ENCODE measurements around the gene PSMA8.

The PSMA8 gene

DNA sequence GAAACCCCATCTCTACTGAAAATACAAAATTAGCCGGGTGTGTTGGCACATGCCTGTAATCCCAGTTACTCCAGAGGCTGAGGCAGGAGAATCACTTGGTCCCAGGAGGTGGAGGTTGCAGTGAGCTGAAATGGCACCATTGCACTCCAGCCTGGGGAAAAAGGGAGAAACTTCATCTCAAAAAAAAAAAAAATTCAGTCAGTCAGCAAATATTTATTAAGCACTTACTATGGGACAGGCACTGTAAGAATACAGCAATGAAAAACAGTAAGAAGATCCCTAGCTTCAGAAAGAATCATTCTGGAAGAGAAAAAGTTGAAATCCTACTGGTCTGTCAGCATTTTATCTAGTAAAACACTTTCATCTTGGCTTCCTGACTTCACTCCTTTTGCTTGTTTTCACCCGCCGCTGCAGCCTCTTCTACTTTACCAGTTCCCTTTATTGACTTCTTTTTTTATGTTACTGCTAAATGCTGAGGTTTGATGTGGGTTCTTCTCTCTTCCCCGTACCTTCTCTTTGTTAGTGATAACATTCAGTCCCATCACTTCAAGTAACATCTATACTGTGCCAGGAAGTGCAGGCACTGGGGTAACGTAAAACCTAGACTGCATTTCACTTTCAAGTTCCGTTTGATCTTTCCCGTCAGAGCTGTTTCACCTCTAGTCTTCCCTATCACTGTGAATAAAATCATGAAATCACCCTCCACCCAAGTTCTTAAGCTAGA is 81.7 kb downstream of the PSMA8 start:
- TF ChIP-seq, protein P1, sequence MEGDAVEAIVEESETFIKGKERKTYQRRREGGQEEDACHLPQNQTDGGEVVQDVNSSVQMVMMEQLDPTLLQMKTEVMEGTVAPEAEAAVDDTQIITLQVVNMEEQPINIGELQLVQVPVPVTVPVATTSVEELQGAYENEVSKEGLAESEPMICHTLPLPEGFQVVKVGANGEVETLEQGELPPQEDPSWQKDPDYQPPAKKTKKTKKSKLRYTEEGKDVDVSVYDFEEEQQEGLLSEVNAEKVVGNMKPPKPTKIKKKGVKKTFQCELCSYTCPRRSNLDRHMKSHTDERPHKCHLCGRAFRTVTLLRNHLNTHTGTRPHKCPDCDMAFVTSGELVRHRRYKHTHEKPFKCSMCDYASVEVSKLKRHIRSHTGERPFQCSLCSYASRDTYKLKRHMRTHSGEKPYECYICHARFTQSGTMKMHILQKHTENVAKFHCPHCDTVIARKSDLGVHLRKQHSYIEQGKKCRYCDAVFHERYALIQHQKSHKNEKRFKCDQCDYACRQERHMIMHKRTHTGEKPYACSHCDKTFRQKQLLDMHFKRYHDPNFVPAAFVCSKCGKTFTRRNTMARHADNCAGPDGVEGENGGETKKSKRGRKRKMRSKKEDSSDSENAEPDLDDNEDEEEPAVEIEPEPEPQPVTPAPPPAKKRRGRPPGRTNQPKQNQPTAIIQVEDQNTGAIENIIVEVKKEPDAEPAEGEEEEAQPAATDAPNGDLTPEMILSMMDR (conservative IDR thresholded peaks at IDR 0.05; ENCODE audit: low read depth, low read length) = no peak
- no peak for DNase-seq (ENCODE audit: low read depth)
- no peak overlapping the region for H3K4me3 ChIP-seq (ENCODE audit: low read depth, low read length)

DNA sequence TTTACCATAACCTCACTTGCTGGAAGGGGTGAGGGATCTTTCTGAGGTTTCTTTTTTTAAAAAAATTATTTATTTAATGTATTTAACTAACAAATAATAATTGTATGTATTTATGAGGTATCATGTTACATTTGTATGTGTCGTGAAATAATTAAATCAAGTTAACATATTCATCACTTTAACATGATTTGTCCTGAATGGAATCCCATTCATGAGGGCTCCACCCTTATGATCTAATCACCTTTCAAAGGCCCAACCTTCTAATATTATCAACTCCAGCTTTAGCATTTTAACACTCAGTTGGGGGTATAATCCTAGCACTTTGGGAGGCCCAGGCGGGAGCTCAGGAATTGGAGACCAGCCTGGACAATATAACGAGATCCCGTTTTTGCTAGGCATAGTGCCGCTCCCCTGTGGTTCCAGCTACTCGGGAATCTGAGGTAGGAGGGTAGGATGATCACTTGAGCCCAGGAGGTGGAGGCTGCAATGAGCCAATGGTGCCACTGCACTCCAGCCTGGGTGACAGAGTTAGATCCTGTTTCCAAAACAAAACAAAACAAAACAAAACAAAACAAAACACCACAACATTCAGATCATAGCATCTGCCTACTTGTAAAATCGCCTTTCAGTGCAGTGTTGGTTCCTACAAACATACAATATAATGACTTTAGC is 91.5 kb downstream of the PSMA8 start:
- H3K4me3 ChIP-seq (ENCODE audit: low read depth, low read length) = no peak overlapping the region
- TF ChIP-seq, protein P1 (conservative IDR thresholded peaks at IDR 0.05; ENCODE audit: low read depth, low read length) = no peak
- DNase-seq (ENCODE audit: low read depth) = no peak

DNA sequence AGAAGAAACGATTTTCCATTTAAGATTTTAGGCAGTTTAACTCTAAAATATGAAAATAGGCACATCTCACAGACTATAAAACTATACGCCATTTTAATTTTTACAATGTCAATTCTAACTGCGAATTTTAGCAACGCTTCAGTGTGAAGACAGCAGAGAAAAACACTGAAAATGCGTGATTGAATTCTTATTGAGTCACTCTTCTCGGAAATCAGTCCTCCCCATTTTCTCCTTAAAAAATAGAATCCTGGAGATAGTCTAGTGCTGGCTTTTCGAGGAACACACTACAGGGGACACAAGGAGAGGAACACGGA is 92.2 kb downstream of the PSMA8 start:
- TF ChIP-seq, protein P1 (conservative IDR thresholded peaks at IDR 0.05; ENCODE audit: low read depth, low read length) = no peak
- peak overlapping the region; percentile 89 for H3K4me3 ChIP-seq (ENCODE audit: low read depth, low read length)
- no peak for DNase-seq (ENCODE audit: low read depth)

DNA sequence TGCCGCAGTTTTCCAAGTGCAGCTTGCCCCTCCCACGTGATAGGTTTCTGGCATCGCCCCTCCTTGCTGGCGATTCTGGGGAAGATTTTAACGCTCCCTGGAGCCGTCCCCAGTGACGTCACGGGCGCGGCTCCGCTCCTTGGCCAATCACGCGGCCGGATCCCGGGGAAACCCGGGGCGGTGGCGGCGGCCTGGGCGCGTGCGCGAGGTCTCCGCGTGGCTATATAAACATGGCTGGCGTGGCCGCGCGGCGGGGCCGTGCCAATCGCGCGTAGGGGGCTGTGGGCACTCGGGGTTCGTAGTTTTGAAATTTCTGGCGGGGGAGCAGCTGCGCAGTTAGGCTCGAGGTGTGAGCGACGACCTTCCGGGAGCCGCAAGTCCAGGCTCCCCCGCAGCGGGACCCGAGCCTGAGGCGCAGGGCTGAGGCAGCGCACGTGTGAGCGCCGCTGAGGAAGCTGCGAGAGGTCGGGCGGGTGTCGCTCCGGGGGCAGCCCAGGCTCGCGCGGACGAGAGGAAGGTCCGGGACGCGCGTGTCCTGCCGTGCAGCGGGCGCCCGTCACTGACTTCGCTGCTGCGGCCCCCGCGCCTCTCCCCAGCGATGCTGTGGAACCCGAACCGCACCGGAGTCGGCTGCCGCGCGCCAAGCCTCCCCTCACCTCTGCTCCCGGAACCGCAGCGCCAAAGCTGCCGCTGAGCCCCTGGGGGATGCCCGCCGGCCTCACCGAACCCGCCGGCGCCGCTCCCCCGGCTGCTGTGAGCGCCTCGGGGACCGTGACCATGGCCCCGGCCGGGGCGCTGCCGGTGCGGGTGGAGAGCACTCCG is 92.8 kb downstream of the PSMA8 start, which contains the start of gene TAF4B:
Gene TAF4B, plus strand, starts transcription at position 217 of the 822 bp plus-strand sequence. Its CDS starts 489 bp downstream, at position 706.
- peak; percentile 92 for DNase-seq (ENCODE audit: low read depth)
- H3K4me3 ChIP-seq (ENCODE audit: low read depth, low read length) = peak within 1 kb of the TSS; percentile 89
- TF ChIP-seq, protein P1 (conservative IDR thresholded peaks at IDR 0.05; ENCODE audit: low read depth, low read length) = no peak

DNA sequence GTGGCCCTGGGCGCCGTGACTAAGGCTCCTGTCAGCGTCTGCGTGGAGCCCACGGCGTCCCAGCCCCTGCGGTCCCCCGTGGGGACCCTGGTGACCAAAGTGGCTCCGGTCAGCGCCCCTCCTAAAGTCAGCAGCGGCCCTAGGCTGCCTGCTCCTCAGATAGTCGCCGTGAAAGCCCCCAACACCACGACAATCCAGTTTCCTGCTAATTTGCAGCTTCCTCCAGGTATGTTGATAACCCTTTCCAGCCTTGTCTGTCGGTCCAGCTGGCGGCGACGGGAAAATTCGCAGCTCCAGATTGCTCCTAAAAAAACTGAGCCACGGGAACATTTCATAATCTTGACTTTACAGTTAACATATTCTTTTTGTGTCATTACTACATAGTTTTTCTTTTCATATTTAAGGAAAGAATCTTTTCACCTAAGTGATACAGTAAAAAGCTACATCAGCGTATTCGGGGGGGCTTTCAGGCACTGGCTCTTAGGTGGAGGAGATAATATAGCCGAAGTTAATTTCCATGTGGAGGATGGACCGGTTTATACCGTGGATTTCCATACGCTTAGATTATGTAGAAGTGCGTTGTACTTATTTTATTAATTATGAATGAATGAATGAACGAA is 93.5 kb downstream of the PSMA8 start:
- peak; percentile 12 for DNase-seq (ENCODE audit: low read depth)
- TF ChIP-seq, protein P1 (conservative IDR thresholded peaks at IDR 0.05; ENCODE audit: low read depth, low read length) = no peak
- H3K4me3 ChIP-seq (ENCODE audit: low read depth, low read length) = peak overlapping the region; percentile 89

DNA sequence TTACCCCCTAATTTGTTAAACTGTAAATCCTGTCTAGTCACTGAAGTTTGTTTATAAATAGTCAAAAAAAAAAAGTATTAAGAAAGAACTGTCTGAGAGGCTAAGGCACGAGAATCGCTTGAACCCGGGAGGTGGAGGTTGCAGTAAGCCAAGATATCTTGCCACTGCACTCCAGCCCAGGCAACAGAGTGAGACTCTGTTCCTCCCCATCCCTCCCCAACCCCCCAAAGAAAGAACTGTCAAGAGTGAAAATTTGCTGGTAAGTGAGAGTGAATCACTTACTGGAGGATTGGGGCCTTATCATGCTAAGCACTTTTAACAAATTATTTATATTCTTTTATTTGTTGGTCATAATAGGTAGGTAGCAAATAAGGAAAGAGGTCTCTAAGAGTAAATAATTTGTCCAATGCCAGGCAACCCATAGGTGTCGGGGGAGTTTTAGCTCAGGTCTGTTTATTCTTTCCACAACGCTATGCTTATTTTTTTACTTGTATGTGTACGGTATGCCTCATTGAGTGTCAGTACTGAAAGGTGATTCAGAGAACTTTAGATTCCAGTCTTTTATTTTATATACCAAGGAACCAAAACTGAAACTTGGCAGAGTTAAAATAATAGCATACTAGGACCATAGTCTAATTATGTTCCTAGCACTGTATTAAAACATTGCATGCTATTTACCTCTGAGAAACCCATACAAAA is 95.0 kb downstream of the PSMA8 start:
- H3K4me3 ChIP-seq (ENCODE audit: low read depth, low read length) = no peak overlapping the region
- DNase-seq (ENCODE audit: low read depth) = no peak
- TF ChIP-seq, protein P1 (conservative IDR thresholded peaks at IDR 0.05; ENCODE audit: low read depth, low read length) = no peak

All from choroid plexus epithelial cell (primary cell).